Measurements from ENCODE around the gene CDC42BPB.

CDC42BPB gene

DNA sequence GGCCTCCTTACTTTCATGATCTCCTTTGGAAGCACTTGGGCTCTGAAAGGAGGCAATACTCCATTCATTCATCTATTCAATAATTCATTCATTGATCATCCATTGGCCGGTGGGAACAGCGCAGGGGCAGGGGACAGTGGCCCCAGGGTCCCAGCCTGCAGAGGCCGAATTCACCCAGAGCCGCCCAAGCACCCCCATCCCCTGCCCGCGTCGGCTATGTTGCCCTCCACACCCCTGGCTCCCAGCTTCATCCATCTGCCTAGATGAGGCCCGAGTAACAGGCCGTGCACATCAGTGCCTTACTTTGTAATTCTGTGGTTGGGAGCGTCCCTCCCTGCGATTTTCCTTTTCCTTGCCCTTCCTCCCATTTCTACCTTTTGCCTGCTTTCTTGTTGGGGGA lies 131.7 kb downstream of the CDC42BPB start:
- H3K4me2 ChIP-seq: no peak overlapping the region
- H3K4me1 ChIP-seq: peaks cover 25 to 43% (median 31%) of the 10 kb centered on the region in 10 experiments
- peaks cover 48 to 64% (median 58%) of the 10 kb centered on the region in 11 experiments for H3K27me3 ChIP-seq
- H3K27ac ChIP-seq: no peak overlapping the region
- TF ChIP-seq Cebpa-rat (IDR thresholded peaks at IDR 0.05): no peak
- no peak overlapping the region for H3K9ac ChIP-seq
- peaks cover 0 to 24% (median 11%) of the 10 kb centered on the region in 11 experiments; a peak in 13 of 22 replicates for H3K9me3 ChIP-seq (replicated peaks in 1 of 11)
- no peak overlapping the region for H3K4me3 ChIP-seq
- H4K20me1 ChIP-seq: peaks cover 0 to 28% (median 11%) of the 10 kb centered on the region in 11 experiments; a peak in 11 of 22 replicates
- H3K36me3 ChIP-seq: no peaks in the 10 kb centered on the region

- peaks cover 22 to 36% (median 28%) of the 10 kb centered on the region in 10 experiments for H3K4me1 ChIP-seq
- no peak overlapping the region for H3K4me3 ChIP-seq
- no peak for TF ChIP-seq Cebpa-rat (IDR thresholded peaks at IDR 0.05)
- H3K9me3 ChIP-seq (replicated peaks in 1 of 11): peaks cover 0 to 32% (median 13%) of the 10 kb centered on the region in 11 experiments; a peak in 14 of 22 replicates
- H3K4me2 ChIP-seq: peak overlapping the region in 2 of 11 experiments; percentile 0 to 4; a peak in 1 of 22 replicates
- no peak overlapping the region for H3K27ac ChIP-seq
- no peak overlapping the region for H3K9ac ChIP-seq
- H4K20me1 ChIP-seq: peaks cover 0 to 23% (median 7%) of the 10 kb centered on the region in 11 experiments; a peak in 9 of 22 replicates
- H3K27me3 ChIP-seq: peaks cover 42 to 56% (median 50%) of the 10 kb centered on the region in 11 experiments
- H3K36me3 ChIP-seq: no peaks in the 10 kb centered on the region
Measured at GRCh38 chr14:102924632-102925588, 132.4 kb downstream of the CDC42BPB start.

DNA sequence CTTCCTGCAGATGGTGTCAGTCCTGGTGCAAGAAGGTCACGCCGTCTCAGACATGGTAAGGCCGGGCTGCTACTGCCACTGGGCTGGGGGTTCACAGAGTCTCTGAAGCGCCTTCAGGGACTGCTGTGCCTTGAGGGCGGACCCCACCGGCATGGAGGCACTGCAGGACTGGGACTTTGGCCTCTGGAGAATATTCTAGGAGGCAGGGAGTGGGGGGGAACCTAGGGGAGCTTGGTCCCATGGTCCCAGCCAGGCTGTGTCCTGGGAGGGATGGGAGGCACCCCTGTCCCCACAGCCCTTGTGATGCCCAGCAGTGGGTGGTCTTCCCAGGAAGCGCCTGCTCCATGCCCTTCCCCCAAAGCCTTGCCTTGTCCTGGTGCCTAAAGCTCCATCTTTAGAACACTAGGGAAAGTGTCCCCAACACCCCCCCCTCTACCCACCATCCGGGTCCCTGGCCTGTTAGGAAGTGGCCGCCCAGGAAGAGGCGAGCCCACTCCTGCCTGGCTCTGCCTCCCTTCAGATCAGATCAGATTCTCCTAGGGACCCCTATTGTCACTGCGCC lies 133.3 kb downstream of the CDC42BPB start:
- TF ChIP-seq Cebpa-rat (IDR thresholded peaks at IDR 0.05): no peak
- Histone ChIP-seq H3K9ac (no peak overlapping the region), H4K20me1 (peaks cover 0 to 16% (median 0%) of the 10 kb centered on the region in 11 experiments; a peak in 2 of 22 replicates), H3K9me3 (replicated peaks in 1 of 11) (peaks cover 0 to 38% (median 13%) of the 10 kb centered on the region in 11 experiments; a peak in 14 of 22 replicates), H3K27ac (no peak overlapping the region), H3K4me1 (peaks cover 13 to 27% (median 20%) of the 10 kb centered on the region in 10 experiments), H3K36me3 (no peaks in the 10 kb centered on the region), H3K4me2 (peak overlapping the region in 3 of 11 experiments; percentile 2 to 7 (median 4); a peak in 3 of 22 replicates), H3K27me3 (peaks cover 33 to 47% (median 41%) of the 10 kb centered on the region in 11 experiments), H3K4me3 (no peak overlapping the region)

DNA sequence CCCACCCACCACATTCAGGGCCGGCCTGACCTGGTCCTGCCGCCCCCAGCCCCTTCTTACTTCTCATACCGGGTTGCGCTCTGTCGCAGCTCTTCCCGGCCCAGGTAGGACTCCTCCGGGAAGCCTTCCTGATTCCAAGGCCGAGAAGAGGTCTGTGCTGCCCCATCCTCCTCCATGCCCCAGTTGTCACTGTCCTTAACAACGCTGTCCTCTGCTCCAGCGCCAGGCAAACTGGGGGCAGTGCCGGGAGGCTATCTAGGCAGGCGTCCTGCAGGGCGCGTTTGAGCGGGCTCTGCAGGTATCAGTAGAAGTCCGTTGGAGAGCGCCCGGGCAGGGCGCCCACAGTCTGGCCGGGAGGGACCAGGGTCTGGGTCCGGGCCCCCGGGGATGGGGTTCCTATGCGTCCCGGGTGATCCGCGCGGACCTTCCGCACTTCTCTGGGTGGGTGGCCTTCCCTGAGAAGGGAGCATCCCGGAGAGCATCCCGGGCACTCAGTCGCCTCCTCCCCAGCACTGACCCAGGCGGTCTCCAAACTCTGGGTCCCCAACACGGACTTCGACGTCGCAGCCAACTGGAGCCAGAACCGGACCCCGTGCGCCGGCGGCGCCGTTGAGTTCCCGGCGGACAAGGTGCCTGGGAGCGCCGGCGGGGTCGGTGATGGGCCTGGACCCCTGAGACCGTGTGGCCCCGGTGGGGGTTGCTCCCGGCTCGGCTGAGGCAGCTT lies 134.0 kb downstream of the CDC42BPB start:
- Histone ChIP-seq H3K27ac (no peak overlapping the region), H3K27me3 (peaks cover 29 to 41% (median 36%) of the 10 kb centered on the region in 11 experiments), H3K4me3 (no peak overlapping the region), H3K9ac (no peak overlapping the region), H4K20me1 (peaks cover 0 to 16% (median 0%) of the 10 kb centered on the region in 11 experiments; a peak in 2 of 22 replicates), H3K4me1 (peaks cover 7 to 21% (median 14%) of the 10 kb centered on the region in 10 experiments; a peak in 19 of 20 replicates), H3K4me2 (peak overlapping the region in 2 of 11 experiments; percentile 2 to 7; a peak in 1 of 22 replicates), H3K9me3 (replicated peaks in 1 of 11) (peaks cover 0 to 38% (median 13%) of the 10 kb centered on the region in 11 experiments; a peak in 14 of 22 replicates), H3K36me3 (no peaks in the 10 kb centered on the region)
- no peak for TF ChIP-seq Cebpa-rat (IDR thresholded peaks at IDR 0.05)

DNA sequence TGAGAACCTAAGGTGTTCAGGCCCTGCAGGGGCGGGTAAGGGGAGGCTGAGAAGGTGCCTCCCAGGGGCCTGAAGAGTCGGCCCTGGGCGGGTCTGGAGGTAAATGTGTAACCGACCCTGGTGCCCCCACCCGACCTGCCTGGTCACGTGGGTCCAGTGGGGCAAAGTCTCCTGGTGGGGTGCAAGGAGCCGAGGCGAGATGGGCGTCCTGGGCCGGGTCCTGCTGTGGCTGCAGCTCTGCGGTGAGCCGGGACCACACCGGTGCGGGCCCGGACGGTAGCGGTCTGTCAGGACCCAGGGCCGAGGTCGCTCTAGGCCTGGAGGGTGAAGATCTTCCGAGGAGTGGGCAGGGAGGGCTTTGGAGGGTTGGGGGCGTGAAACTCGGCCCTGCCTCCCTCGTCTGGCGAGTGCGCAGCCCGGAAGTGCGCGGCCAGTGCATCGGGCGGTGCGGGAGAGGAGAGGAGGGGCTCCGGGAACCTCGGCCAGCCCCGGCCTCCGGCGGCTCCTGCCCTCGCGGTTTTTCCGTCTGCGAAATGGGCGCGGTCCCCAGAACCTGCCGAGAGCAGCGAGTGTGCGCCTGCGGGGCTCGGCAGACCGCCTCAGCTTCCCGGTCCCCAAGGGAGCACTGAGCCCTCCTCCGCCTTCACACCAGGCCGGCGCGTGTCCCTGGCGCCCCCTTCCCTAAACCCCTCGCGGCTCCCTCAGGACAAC lies 134.7 kb downstream of the CDC42BPB start, which contains the start of gene AMN:
TSS of gene AMN (plus strand) at position 174 of the 711 bp plus-strand sequence. CDS start at position 200, 26 bp downstream.
- H4K20me1 ChIP-seq: peaks cover 0 to 16% (median 0%) of the 10 kb centered on the region in 11 experiments; a peak in 1 of 22 replicates
- H3K9me3 ChIP-seq (replicated peaks in 1 of 11): peaks cover 0 to 38% (median 13%) of the 10 kb centered on the region in 11 experiments; a peak in 14 of 22 replicates
- no peak within 1 kb of the TSS for H3K9ac ChIP-seq
- H3K36me3 ChIP-seq: no peaks in the 10 kb centered on the region
- H3K4me2 ChIP-seq: no peak within 1 kb of the TSS
- H3K27ac ChIP-seq: no peak within 1 kb of the TSS
- TF ChIP-seq Cebpa-rat (IDR thresholded peaks at IDR 0.05): no peak
- no peak within 1 kb of the TSS for H3K4me3 ChIP-seq
- H3K27me3 ChIP-seq: peaks cover 29 to 38% (median 36%) of the 10 kb centered on the region in 11 experiments
- peaks cover 0 to 19% (median 7%) of the 10 kb centered on the region in 10 experiments; a peak in 17 of 20 replicates for H3K4me1 ChIP-seq

- Histone ChIP-seq H3K9me3 (replicated peaks in 1 of 11) (peaks cover 0 to 38% (median 13%) of the 10 kb centered on the region in 11 experiments; a peak in 14 of 22 replicates), H3K4me1 (peaks cover 0 to 23% (median 7%) of the 10 kb centered on the region in 10 experiments; a peak in 10 of 20 replicates), H3K27me3 (peaks cover 29 to 38% (median 35%) of the 10 kb centered on the region in 11 experiments), H4K20me1 (peaks cover 0 to 27% (median 0%) of the 10 kb centered on the region in 11 experiments; a peak in 2 of 22 replicates), H3K36me3 (no peaks in the 10 kb centered on the region), H3K9ac (no peak overlapping the region), H3K4me2 (no peak overlapping the region), H3K27ac (no peak overlapping the region), H3K4me3 (no peak overlapping the region)
- no peak for TF ChIP-seq Cebpa-rat (IDR thresholded peaks at IDR 0.05)
Measured at GRCh38 chr14:102920998-102921304, 136.4 kb downstream of the CDC42BPB start.

DNA sequence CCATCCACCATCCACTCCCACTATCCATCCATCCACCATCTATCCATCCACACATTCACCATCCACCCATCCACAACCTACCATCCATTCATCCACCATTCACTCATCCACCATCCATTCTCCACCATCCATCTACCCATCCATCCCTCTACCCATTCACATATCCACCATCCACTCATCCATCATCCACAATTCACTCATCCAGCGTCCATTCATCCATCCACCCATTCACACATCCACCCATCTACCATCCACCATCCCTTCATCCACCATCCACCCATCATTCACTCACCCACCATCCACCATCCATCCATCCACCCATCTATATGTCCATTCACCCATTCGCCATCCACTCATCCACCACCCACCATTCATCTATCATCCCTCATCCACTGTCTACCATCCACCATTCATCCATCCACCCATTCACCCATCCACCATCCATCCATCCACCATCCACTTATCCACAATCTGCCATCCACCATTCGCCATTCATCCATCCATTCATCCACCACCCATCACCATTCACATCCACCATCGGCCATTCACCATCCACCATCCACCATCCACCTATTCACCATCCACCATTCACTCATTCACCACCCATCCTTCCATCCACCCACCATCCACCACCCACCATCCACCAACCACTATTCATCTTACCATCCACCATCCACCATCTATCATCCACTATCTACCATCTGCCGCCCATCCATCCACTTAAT lies 136.9 kb downstream of the CDC42BPB start:
- Histone ChIP-seq H4K20me1 (peaks cover 0 to 27% (median 0%) of the 10 kb centered on the region in 11 experiments; a peak in 2 of 22 replicates), H3K27me3 (peaks cover 29 to 38% (median 35%) of the 10 kb centered on the region in 11 experiments), H3K4me2 (no peak overlapping the region), H3K27ac (no peak overlapping the region), H3K4me1 (peaks cover 0 to 25% (median 7%) of the 10 kb centered on the region in 10 experiments; a peak in 10 of 20 replicates), H3K36me3 (no peaks in the 10 kb centered on the region), H3K9ac (no peak overlapping the region), H3K9me3 (replicated peaks in 1 of 11) (peaks cover 0 to 38% (median 13%) of the 10 kb centered on the region in 11 experiments; a peak in 14 of 22 replicates), H3K4me3 (no peak overlapping the region)
- TF ChIP-seq Cebpa-rat (IDR thresholded peaks at IDR 0.05): no peak
